Measurements from ENCODE around the gene MYH10.

The MYH10 gene

GRCh38 chr17:8494506-8495111, 135.9 kb downstream of the MYH10 start:
- DNase-seq (ENCODE audit: low read depth in 2 of 2), result no peak

- no peak for DNase-seq (ENCODE audit: low read depth in 2 of 2)
Measured at GRCh38 chr17:8494021-8494420, 136.5 kb downstream of the MYH10 start.

GRCh38 chr17:8492121-8492520, 138.4 kb downstream of the MYH10 start:
- DNase-seq (ENCODE audit: low read depth in 2 of 2), result no peak

- no peak for DNase-seq (ENCODE audit: low read depth in 2 of 2)
Measured at GRCh38 chr17:8490256-8491023, 140.1 kb downstream of the MYH10 start.

- DNase-seq (ENCODE audit: low read depth in 2 of 2), result no peak
Measured at GRCh38 chr17:8489841-8490240, 140.7 kb downstream of the MYH10 start.

- DNase-seq (ENCODE audit: low read depth in 2 of 2), result no peak
Measured at GRCh38 chr17:8488901-8489300, 141.6 kb downstream of the MYH10 start.

GRCh38 chr17:8488491-8488890, 142.0 kb downstream of the MYH10 start:
- DNase-seq (ENCODE audit: low read depth in 2 of 2), result no peak

GRCh38 chr17:8487743-8488142, 142.8 kb downstream of the MYH10 start:
- no peak for DNase-seq (ENCODE audit: low read depth in 2 of 2)

- DNase-seq (ENCODE audit: low read depth in 2 of 2), result no peak
Measured at GRCh38 chr17:8487130-8487645, 143.3 kb downstream of the MYH10 start.

GRCh38 chr17:8485491-8485890, 145.0 kb downstream of the MYH10 start:
- no peak for DNase-seq (ENCODE audit: low read depth in 2 of 2)

- DNase-seq (ENCODE audit: low read depth in 2 of 2), result no peak
Measured at GRCh38 chr17:8484465-8484864, 146.1 kb downstream of the MYH10 start.

- no peak for DNase-seq (ENCODE audit: low read depth in 2 of 2)
Measured at GRCh38 chr17:8482546-8482945, 148.0 kb downstream of the MYH10 start.

GRCh38 chr17:8481703-8482102, 148.8 kb downstream of the MYH10 start:
- no peak for DNase-seq (ENCODE audit: low read depth in 2 of 2)

GRCh38 chr17:8481089-8481488, 149.4 kb downstream of the MYH10 start:
- DNase-seq (ENCODE audit: low read depth in 2 of 2), result no peak

GRCh38 chr17:8480011-8480976, 150.2 kb downstream of the MYH10 start:
- no peak for DNase-seq (ENCODE audit: low read depth in 2 of 2)

GRCh38 chr17:8479431-8479947, 151.0 kb downstream of the MYH10 start:
- DNase-seq (ENCODE audit: low read depth in 2 of 2), result no peak

GRCh38 chr17:8477715-8478441, 152.6 kb downstream of the MYH10 start:
- DNase-seq (ENCODE audit: low read depth in 2 of 2), result no peak

GRCh38 chr17:8477171-8477570, 153.4 kb downstream of the MYH10 start:
- no peak for DNase-seq (ENCODE audit: low read depth in 2 of 2)

- no peak for DNase-seq (ENCODE audit: low read depth in 2 of 2)
Measured at GRCh38 chr17:8476741-8477140, 153.8 kb downstream of the MYH10 start.

- DNase-seq (ENCODE audit: low read depth in 2 of 2), result no peak
Measured at GRCh38 chr17:8475781-8476180, 154.7 kb downstream of the MYH10 start.

- no peak for DNase-seq (ENCODE audit: low read depth in 2 of 2)
Measured at GRCh38 chr17:8475227-8475626, 155.3 kb downstream of the MYH10 start.
